Gastrocnemius medialis (tissue), 4 donors: ENCODE data around the gene ASIC3.

Experiments used
- POLR2A ChIP-seq, 2 donors: fragments of 450-650 bp; IDR thresholded peaks; one replicate each; pipeline ENCODE4 v1.6.1; 2017; ENCODE audit warnings: antibody characterized with exemption in 2 of 2, mild to moderate bottlenecking in 2 of 2, moderate library complexity in 2 of 2
- TF ChIP-seq, protein P1 (sequence below), 5 experiments: fragments of 450-650 bp in 3 of 5; fragments of 200-600 bp in 2 of 5; sonication (generic) in 2 of 5; IDR thresholded peaks in 4 of 5; conservative IDR thresholded peaks in 1 of 5; 1 replicate in 4 of 5; 2 replicates in 1 of 5; pipeline ENCODE4 v1.5.1; 2016 to 2019; ENCODE audit warnings: antibody characterized with exemption in 5 of 5, mild to moderate bottlenecking in 3 of 5, moderate library complexity in 3 of 5

DNA sequence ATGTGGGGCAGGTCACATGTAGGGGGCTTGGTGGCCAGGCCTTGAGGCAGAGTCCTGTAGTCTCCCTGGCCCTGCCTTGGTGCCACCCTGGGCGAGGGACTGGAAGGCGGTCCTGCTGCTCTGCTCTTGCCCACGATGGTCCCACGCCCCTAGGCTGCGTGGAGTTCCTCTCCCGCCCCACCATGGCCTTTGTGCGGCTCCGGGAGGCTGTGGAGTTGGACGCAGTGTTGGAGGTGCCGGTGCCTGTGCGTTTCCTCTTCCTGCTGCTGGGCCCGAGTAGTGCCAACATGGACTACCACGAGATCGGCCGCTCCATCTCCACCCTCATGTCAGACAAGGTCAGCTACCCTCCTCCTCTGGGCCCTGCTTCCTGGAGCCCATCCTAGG is 22.2 kb downstream of the ASIC3 start:
- TF ChIP-seq POLR2A (IDR thresholded peaks at IDR 0.05): no peak
- TF ChIP-seq, protein P1, sequence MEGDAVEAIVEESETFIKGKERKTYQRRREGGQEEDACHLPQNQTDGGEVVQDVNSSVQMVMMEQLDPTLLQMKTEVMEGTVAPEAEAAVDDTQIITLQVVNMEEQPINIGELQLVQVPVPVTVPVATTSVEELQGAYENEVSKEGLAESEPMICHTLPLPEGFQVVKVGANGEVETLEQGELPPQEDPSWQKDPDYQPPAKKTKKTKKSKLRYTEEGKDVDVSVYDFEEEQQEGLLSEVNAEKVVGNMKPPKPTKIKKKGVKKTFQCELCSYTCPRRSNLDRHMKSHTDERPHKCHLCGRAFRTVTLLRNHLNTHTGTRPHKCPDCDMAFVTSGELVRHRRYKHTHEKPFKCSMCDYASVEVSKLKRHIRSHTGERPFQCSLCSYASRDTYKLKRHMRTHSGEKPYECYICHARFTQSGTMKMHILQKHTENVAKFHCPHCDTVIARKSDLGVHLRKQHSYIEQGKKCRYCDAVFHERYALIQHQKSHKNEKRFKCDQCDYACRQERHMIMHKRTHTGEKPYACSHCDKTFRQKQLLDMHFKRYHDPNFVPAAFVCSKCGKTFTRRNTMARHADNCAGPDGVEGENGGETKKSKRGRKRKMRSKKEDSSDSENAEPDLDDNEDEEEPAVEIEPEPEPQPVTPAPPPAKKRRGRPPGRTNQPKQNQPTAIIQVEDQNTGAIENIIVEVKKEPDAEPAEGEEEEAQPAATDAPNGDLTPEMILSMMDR (IDR thresholded peaks at IDR 0.05 in 4 of 5, conservative IDR thresholded peaks at IDR 0.05 in 1 of 5): no peak
